HEK293T (cell line): ENCODE data around the gene TUBD1.
"Not testable (repeated sequence)": the region's sequence is repeated elsewhere in the genome, so short reads cannot be mapped to it uniquely, and the experiment has no call there.

ENCODE experiments used
- CTCF ChIA-PET: fragments of 350-600 bp; formaldehyde crosslinking; extraction: SDS; loops from one replicate; lab custom pipeline; 2021; ENCODE audit warnings: antibody characterized with exemption, inconsistent platforms; lab: Yijun Ruan, JAX
- POLR2A ChIA-PET: fragments of 350-600 bp; formaldehyde crosslinking; extraction: SDS; loops from one replicate; lab custom pipeline; 2020; ENCODE audit warnings: antibody characterized with exemption, inconsistent platforms; lab: Yijun Ruan, JAX
- DNase-seq: peaks from one replicate; pipeline ENCODE4 v3.0.0; 2012; ENCODE audit warnings: mixed read lengths; ENCODE audit errors: extremely low spot score
- ARNT ChIP-seq: fragments of 450-650 bp; IDR thresholded peaks from 2 replicates; pipeline ENCODE4 v1.6.1; 2017; ENCODE audit warnings: mild to moderate bottlenecking
- BHLHE40 ChIP-seq: fragments of 450-650 bp; IDR thresholded peaks from 2 replicates; pipeline ENCODE4 v1.6.1; 2016; ENCODE audit warnings: mild to moderate bottlenecking, moderate library complexity, borderline replicate concordance
- CTBP1 ChIP-seq: fragments of 450-650 bp; IDR thresholded peaks from 2 replicates; pipeline ENCODE4 v1.6.1; 2016; ENCODE audit warnings: borderline replicate concordance
- ELF4 ChIP-seq: fragments of 450-650 bp; IDR thresholded peaks from 2 replicates; pipeline ENCODE4 v1.6.1; 2017; ENCODE audit warnings: antibody characterized with exemption
- FOXA1 ChIP-seq: fragments of 450-650 bp; IDR thresholded peaks from 2 replicates; pipeline ENCODE4 v1.6.1; 2016; ENCODE audit warnings: mild to moderate bottlenecking
- FOXK2 ChIP-seq: fragments of 450-650 bp; IDR thresholded peaks from 2 replicates; pipeline ENCODE4 v1.6.1; 2016; ENCODE audit warnings: mild to moderate bottlenecking
- FOXM1 ChIP-seq: fragments of 450-650 bp; IDR thresholded peaks from 2 replicates; pipeline ENCODE4 v1.6.1; 2017; ENCODE audit warnings: mild to moderate bottlenecking, borderline replicate concordance
- HDGF ChIP-seq: fragments of 450-650 bp; IDR thresholded peaks from 2 replicates; pipeline ENCODE4 v1.6.1; 2017; ENCODE audit warnings: antibody characterized with exemption, borderline replicate concordance
- L3MBTL2 ChIP-seq: fragments of 450-650 bp; conservative IDR thresholded peaks from 2 replicates; pipeline ENCODE4 v1.6.1; 2016; ENCODE audit warnings: mild to moderate bottlenecking
- LEF1 ChIP-seq: fragments of 450-650 bp; IDR thresholded peaks from 2 replicates; pipeline ENCODE4 v1.6.1; 2017; ENCODE audit warnings: mild to moderate bottlenecking, borderline replicate concordance
- NFRKB ChIP-seq: fragments of 450-650 bp; IDR thresholded peaks from 2 replicates; pipeline ENCODE4 v1.6.1; 2016; ENCODE audit warnings: mild to moderate bottlenecking, moderate library complexity
- PKNOX1 ChIP-seq: fragments of 450-650 bp; IDR thresholded peaks from 2 replicates; pipeline ENCODE4 v1.6.1; 2016
- SP1 ChIP-seq: fragments of 450-650 bp; IDR thresholded peaks from 2 replicates; pipeline ENCODE4 v1.6.1; 2017
- SUZ12 ChIP-seq: fragments of 450-650 bp; IDR thresholded peaks from 2 replicates; pipeline ENCODE4 v1.6.1; 2016; ENCODE audit warnings: mild to moderate bottlenecking
- TARDBP ChIP-seq: fragments of 450-650 bp; IDR thresholded peaks from 2 replicates; pipeline ENCODE4 v1.6.1; 2016
- ZNF384 ChIP-seq: fragments of 450-650 bp; IDR thresholded peaks from 2 replicates; pipeline ENCODE4 v1.6.1; 2016

TUBD1 gene

GRCh38 chr17:59863616-59864015 is 29.1 kb downstream of the TUBD1 start:
- no peak for DNase-seq
- ChIA-PET POLR2A (no interaction called here), CTCF (no interaction called here)
- no peak for TF ChIP-seq CTBP1
- no peak for TF ChIP-seq TARDBP
- TF ChIP-seq PKNOX1: no peak
- no peak for TF ChIP-seq FOXA1
- no peak for TF ChIP-seq SP1
- TF ChIP-seq L3MBTL2: no peak
- TF ChIP-seq ZNF384: no peak
- TF ChIP-seq ELF4: no peak
- no peak for TF ChIP-seq LEF1

GRCh38 chr17:59859444-59860025 is 33.2 kb downstream of the TUBD1 start:
- TF ChIP-seq SP1: no peak
- DNase-seq: no peak

DNA sequence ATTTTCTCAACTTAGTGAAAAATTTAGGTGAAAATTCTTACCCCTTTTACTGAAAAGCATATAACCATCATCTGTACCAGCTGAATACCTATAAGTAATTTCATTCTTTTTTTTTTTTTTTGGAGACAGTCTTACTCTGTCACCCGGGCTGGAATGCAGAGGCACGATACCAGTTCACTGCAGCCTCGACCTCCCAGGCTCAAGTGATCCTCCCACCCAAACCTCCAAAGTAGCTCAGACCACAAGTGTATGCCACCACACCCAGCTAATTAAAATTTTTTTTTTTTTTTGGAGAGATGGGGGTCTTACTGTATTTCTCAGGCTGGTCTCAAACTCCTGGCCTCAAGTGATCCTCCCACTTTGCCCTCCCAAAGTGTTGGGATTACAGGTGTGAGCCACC is 33.8 kb downstream of the TUBD1 start:
- POLR2A ChIA-PET: no interaction called here
- no peak for TF ChIP-seq L3MBTL2
- no peak for TF ChIP-seq TARDBP
- TF ChIP-seq SP1: no peak
- TF ChIP-seq FOXK2: no peak
- no peak for TF ChIP-seq BHLHE40
- TF ChIP-seq HDGF: no peak
- TF ChIP-seq CTBP1: no peak
- no peak for TF ChIP-seq FOXM1
- TF ChIP-seq ARNT: no peak
- TF ChIP-seq FOXA1: no peak
- TF ChIP-seq ZNF384: no peak
- no peak for TF ChIP-seq PKNOX1
- TF ChIP-seq SUZ12: no peak
- no peak for TF ChIP-seq LEF1
- TF ChIP-seq NFRKB: no peak
- TF ChIP-seq ELF4: no peak
- CTCF ChIA-PET: interaction anchor here (0.9 to 1.8 kb wide), 4 partner anchors 20 to 112 kb away, joined by 3 to 5 read pairs (median 4); no protein-coding TSS in a partner anchor
- no peak for DNase-seq

More at GRCh38 chr17:59859444-59860025, 33.2 kb downstream of the TUBD1 start:
- ChIA-PET POLR2A (no interaction called here), CTCF (interaction anchor here (0.6 to 1.8 kb wide), 6 partner anchors 20 to 113 kb away, joined by 3 to 5 read pairs (median 4); no protein-coding TSS in a partner anchor)

GRCh38 chr17:59858167-59858816 is 34.5 kb downstream of the TUBD1 start:
- POLR2A ChIA-PET: no interaction called here
- no peak for TF ChIP-seq ELF4
- no peak for TF ChIP-seq ZNF384
- TF ChIP-seq ARNT: no peak
- no peak for TF ChIP-seq FOXM1
- TF ChIP-seq CTBP1: no peak
- DNase-seq: no peak
- CTCF ChIA-PET: interaction anchor here (0.9 to 1.8 kb wide), 2 partner anchors 106 to 108 kb away, joined by 4 to 5 read pairs; no protein-coding TSS in a partner anchor

DNA sequence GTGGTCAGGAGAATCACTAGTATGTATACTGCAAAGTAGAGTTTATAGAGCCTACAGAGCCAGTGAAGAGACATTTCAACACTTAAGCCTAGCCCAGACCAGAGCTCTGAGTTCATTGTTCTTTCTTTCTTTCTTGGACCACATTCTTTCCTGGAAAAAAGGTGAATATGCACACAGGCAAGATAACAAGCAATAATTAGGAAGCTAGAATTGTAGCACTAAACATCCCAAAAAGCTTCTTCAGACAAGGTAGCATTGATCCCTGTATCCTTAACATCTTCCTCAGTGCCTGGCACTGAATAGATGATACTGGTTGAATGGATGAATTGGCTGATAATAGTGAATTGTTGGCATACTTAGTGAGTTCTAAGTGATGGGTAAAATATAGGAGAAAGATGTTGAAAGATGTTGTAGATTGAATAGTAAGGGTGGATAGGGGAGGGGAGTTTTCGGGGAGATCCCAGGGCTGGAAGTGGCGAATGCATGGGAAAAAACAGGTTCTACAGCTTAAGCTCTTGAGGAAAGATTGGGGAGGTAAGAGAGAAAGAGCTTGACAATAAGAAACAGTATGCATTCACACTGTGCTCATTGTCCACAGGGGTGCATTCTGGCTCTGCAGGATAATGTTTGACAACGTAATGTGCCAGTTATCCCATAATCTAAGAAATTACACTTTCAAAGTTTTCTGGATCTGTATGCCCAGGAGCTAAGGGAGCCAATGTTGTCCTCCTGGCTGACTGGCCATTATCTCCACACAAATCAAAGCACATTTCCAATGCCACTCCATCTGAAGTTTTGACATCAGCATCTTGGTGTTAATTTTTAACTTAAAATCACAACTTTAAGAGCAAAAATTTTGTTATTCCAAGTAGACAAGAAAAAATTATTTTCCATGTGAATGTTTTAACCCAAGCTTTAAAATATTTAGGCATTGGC is 35.6 kb downstream of the TUBD1 start:
- POLR2A ChIA-PET: interaction anchor here (0.6 to 0.9 kb wide), 2 partner anchors 26 to 711 kb away, joined by 3 read pairs; no protein-coding TSS in a partner anchor
- no peak for DNase-seq
- TF ChIP-seq TARDBP (no peak), NFRKB (no peak), SP1 (no peak), CTBP1 (no peak)
- CTCF ChIA-PET: interaction anchor here (1.2 kb wide), 1 partner anchor 103 kb away, joined by 5 read pairs; no protein-coding TSS in a partner anchor

DNA sequence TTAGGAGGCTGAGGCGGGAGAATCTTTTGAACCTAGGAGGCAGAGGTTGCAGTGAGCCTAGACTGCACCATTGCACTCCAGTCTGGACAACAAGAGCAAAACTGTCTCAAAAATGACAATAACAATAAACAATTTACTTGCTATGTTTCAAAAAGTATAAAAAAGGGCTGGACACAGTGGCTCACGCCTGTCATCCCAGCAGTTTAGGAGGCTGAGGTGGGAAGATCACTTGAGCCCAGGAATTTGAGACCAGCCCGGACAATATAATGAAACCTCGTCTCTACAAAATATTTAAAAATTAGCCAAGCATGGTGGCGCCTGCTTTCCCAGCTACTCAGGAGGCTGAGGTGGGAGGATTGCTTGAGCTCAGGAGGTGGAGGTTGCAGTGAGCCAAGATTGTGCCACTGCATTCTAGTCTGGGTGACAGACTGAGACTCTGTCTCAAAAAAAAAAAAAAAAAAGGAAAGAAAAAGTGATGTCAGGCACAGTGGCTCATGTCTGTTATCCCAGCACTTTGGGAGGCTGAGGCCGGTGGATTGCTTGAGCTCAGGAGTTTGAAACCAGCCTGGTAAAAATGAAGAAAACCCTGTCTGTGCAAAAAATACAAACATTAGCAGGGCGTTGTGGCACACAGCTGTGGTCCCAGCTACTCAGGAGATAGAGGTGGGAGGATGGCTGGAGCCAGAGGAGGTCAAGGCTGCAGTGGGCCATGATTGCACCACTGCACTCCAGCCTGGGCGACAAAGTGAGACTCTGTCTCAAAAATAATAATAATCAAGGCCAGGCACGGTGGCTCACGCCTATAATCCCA is 38.6 kb downstream of the TUBD1 start:
- POLR2A ChIA-PET: not testable (repeated sequence)
- CTCF ChIA-PET: interaction anchor here (0.6 to 0.8 kb wide), 3 partner anchors 99 to 366 kb away, joined by 3 to 6 read pairs (median 3); no protein-coding TSS in a partner anchor

More for the DNA sequence above, 38.6 kb downstream of the TUBD1 start:
- DNase-seq: not testable (repeated sequence)
